Naive thymus-derived CD8-positive, alpha-beta T cell (primary cell): Measurements from ENCODE around the gene STK10. TPM values are rescaled to one million over a fixed set of nuclear protein-coding genes. Genes with fewer than 3 reads are reported as not detected.

Source experiments
- ATAC-seq, 2 donors: fragments of 150-1000 bp; cut with Tn5 transposase in 1 of 2; sonication (Bioruptor Pico), chemical (Tn5 transposase) in 1 of 2; 1 replicate in 1 of 2; 2 replicates in 1 of 2; pipeline ENCODE4 v1.10.0; 2021; ENCODE audit warnings: mild to moderate bottlenecking in 2 of 2, moderate library complexity in 2 of 2
- POLR2A ChIA-PET: fragments of 350-600 bp; sonication (Branson Sonifier 250); formaldehyde crosslinking; loops from one replicate; lab custom pipeline; 2021; ENCODE audit warnings: antibody characterized with exemption; lab: Charles Lee
- DNase-seq, 10 donors: peaks; one replicate each; pipeline versions ENCODE4 v3.0.0 to v3.0.0-alpha.2; 2020 to 2022
- H3K27ac Mint-ChIP-seq, 10 donors: one replicate each; pipeline ENCODE4 v1.8.0; 2020 to 2022; ENCODE audit warnings: mild to moderate bottlenecking in 10 of 10, mixed read lengths in 10 of 10, moderate library complexity in 4 of 10, inconsistent platforms in 1 of 10
- H3K27me3 Mint-ChIP-seq, 5 donors: one replicate each; pipeline ENCODE4 v1.8.0; 2021 to 2022; ENCODE audit warnings: mixed read lengths in 5 of 5
- H3K36me3 Mint-ChIP-seq, 3 donors: one replicate each; pipeline ENCODE4 v1.8.0; 2020 to 2022; ENCODE audit warnings: mixed read lengths in 3 of 3, mild to moderate bottlenecking in 2 of 3, inconsistent platforms in 1 of 3
- H3K4me1 Mint-ChIP-seq, 4 donors: one replicate each; pipeline ENCODE4 v1.8.0; 2021 to 2022; ENCODE audit warnings: mixed read lengths in 4 of 4
- H3K4me3 Mint-ChIP-seq, 10 donors: one replicate each; pipeline ENCODE4 v1.8.0; 2020 to 2022; ENCODE audit warnings: mild to moderate bottlenecking in 10 of 10, mixed read lengths in 10 of 10, moderate library complexity in 6 of 10, inconsistent platforms in 1 of 10
- H3K9me3 Mint-ChIP-seq, 9 donors: one replicate each; pipeline ENCODE4 v1.8.0; 2020 to 2022; ENCODE audit warnings: mixed read lengths in 9 of 9, mild to moderate bottlenecking in 3 of 9, inconsistent platforms in 1 of 9, moderate library complexity in 1 of 9
- polyA plus RNA-seq, 3 donors: library from polyadenylated mRNA; unstranded; fragments of 300-500 nt; fragmentation: Illumina TruSeq; gene quantifications; one replicate each; pipeline ENCODE4 v1.2.3, GENCODE V29; 2021
- total RNA-seq, 8 experiments: library from RNA in 2 of 8; stranded (reverse) in 2 of 8; gene quantifications; one replicate each; pipeline ENCODE4 v1.2.3 and lab custom pipeline; 2021 to 2026

STK10 gene
- total and polyA plus RNA-seq, 5 experiments from 2014 or later, result 44.6 to 360 (median 128) TPM

DNA sequence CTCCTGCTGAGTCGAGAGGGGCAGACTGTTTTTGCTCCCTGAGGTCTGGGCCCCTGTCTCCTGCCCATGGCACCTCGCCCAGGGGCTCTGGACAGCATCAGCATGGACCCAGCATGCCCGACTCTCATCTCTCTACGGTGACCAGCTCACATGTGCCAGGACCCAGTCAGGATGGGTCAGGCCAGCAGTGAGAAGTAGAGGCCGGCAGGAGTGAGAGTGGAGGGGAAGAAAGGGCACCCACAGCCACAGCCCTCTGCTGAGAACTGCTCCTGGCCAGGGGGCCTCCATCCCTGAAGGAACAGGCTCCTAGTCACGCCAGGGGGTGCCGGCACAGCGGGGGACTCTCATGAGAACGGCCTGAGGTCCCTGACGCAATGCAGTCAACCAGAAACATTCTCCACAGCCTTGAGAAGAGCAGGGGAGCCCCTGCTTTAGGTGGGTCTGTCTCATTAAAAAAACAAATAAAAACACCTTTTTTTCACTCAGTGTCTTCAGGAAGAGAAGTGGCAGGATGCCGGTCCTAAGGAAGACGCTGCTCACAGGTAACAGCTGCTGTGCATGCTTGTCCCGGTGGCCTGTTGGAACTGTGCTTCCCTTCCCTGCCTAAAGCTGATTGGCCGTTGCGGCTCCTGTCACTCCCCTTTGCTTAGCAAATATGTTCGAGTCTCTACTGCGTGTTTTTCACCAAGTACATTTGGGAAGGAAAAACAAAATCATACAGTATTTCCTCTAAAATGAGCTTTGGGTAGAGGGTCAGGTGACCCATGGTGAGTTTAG is 95.9 kb downstream of the STK10 start:
- H3K27ac Mint-ChIP-seq, result peak overlapping the region in 2 of 10 donors; percentile 40 to 49
- peaks cover 0 to 79% (median 5%) of the 10 kb centered on the region in 3 donors for H3K36me3 Mint-ChIP-seq
- peaks cover 0 to 14% (median 6%) of the 10 kb centered on the region in 4 donors for H3K4me1 Mint-ChIP-seq

DNA sequence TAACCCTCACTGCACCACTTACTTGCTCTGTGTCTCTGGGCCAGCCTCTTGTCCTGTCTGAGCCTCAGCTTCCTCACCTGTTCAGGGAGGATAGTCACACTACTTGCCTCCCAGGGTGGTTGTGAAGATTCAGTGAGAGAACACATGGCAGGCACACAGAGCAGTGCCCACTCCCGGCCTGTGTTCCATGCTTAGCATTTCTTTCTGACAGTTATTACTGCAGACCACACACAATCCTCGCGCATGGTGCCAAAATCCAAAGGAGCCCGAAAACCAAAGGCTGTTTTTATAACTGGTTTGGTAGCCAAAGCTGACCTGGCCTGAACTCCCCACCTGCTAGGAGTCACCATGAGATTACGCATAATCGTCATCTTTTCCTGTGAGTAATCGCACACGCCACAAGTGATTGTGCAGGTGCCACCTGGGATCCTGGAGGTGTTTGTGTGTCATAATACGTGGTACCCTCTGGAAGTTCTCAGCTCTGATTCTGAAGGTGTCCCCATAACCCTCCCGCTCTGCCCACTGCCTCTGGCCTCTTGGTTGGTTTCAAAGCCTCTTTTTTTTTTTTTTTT is 97.0 kb downstream of the STK10 start:
- Mint-ChIP-seq H3K9me3 (no peaks in the 10 kb centered on the region), H3K4me1 (peaks cover 0 to 14% (median 7%) of the 10 kb centered on the region in 4 donors), H3K27ac (peak overlapping the region in 7 of 10 donors; percentile 3 to 94 (median 70)), H3K4me3 (no peak overlapping the region), H3K27me3 (no peaks in the 10 kb centered on the region), H3K36me3 (peaks cover 0 to 72% (median 5%) of the 10 kb centered on the region in 3 donors)
- ATAC-seq, result no peak
- POLR2A ChIA-PET, result interaction anchor here (0.6 kb wide), 1 partner anchor 23 kb away, joined by 4 read pairs; no protein-coding TSS in a partner anchor
- no peak for DNase-seq

More for the DNA sequence above, 95.9 kb downstream of the STK10 start:
- Mint-ChIP-seq H3K9me3 (no peaks in the 10 kb centered on the region), H3K27me3 (no peaks in the 10 kb centered on the region), H3K4me3 (no peak overlapping the region)
- ATAC-seq (no peak), DNase-seq (no peak)
- POLR2A ChIA-PET, result interaction anchor here (0.6 to 1.1 kb wide), 2 partner anchors 21 to 95 kb away, joined by 3 read pairs; no protein-coding TSS in a partner anchor

DNA sequence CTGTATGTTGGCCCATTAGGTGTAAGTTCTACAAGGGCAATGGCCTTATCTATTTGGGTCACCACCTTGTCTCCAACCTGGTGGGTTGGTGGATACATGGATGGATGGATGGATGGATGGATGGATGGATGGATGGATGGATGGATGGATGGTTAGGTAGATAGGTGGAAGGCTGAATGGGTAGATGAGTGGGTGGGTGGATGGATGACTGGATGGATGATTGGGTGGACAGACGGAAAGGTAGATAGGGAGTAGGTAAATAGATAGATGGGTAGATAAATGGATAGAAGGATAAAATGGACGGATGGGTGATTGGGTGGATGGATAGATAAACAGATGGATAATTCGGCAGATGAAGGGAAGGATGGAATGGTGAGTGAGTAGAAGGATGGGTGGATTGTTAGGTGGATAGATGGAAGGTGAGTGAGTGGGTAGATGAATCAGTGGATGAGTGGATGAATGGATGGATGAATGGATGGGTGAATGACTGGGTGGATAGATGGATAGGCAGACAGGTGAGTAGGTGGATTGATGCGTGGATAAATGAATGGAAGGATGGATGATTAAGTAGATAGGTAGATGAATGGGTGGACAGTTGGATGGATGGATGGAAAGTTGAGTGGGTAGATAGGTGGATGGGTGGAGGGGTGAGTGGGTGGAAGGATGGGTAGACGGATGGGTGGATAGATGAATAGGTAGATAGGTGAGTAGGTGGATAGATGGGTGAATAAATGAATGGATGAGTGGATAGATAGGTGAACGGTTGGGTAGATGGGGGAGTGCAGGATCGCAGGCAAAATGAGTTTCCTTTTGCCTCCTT is 98.5 kb downstream of the STK10 start:
- POLR2A ChIA-PET, result interaction anchor here (0.9 kb wide), 1 partner anchor 19 kb away, joined by 4 read pairs; no protein-coding TSS in a partner anchor
- Mint-ChIP-seq H3K27ac (peak overlapping the region in 9 of 10 donors; percentile 31 to 94 (median 84)), H3K36me3 (peaks cover 0 to 69% (median 3%) of the 10 kb centered on the region in 3 donors), H3K4me3 (no peak overlapping the region), H3K9me3 (no peaks in the 10 kb centered on the region), H3K27me3 (no peaks in the 10 kb centered on the region), H3K4me1 (peaks cover 0 to 15% (median 7%) of the 10 kb centered on the region in 4 donors)
- DNase-seq (no peak), ATAC-seq (no peak)

DNA sequence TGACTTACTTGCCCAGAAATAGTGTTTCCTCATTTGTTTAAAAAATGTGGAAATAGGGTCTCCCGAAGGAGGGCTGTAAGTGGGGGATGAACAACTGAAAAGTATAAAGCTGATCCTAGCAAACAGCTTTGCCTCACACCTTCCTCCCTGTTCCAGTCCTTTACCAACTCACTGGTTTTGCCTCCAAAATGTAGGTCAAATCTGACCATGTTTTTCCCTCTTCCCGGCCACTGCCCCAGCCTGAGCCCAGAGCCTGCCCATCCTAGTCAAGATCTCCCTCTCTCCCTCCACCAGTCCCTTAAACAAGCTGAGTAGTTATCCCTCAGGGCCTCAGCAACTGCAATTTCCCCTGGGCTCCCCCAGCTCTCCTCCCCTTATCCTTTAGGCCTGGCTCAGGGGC is 99.2 kb downstream of the STK10 start:
- ATAC-seq (no peak), DNase-seq (no peak)
- Mint-ChIP-seq H3K9me3 (no peaks in the 10 kb centered on the region), H3K4me3 (peak overlapping the region in 2 of 10 donors; percentile 16 to 36), H3K4me1 (peaks cover 0 to 15% (median 7%) of the 10 kb centered on the region in 4 donors), H3K27ac (peak overlapping the region; percentile 5 to 94 (median 81)), H3K27me3 (no peaks in the 10 kb centered on the region), H3K36me3 (peaks cover 0 to 67% (median 3%) of the 10 kb centered on the region in 3 donors)
- POLR2A ChIA-PET, result no interaction called here

DNA sequence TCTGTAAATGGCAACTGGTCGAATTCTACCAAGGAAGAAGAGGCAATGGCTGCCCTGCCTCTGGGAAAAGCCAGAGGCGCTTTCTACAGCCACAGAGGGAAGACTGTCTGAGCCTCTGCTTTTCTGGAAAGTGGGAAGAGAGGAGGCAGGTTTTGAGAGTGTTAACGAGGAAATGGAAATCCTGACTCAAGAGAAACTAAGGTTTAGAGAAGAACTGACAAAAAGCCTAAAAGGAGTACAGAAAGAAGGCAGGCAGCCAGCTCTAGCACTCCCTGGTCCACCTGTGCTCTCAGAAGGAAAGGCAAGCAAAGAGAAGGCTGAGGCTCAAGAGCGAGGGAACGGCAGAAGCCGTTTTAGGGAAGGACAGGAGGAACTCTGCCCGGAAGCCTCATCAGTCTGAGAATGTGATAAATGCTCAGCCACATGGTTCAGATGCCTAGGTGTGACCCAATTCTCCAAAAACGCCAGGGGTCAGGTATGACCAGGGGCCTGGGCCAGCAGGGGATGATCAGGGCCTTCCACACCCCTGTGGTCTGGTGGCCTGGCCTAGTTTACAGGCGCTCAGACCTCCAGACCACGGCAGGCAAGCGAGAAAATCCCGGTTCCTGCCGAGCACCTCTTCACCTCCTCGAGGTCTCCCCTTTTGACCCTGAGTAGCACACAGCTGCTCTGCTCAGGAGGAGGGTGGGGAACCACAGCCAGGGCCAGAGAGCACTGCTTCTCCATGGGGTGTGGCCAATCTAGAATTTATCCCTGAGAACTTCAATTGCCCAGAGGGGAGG is 101.6 kb downstream of the STK10 start:
- H3K4me3 Mint-ChIP-seq, result peak overlapping the region in 1 of 10 donors; percentile 45
- DNase-seq, result no peak
- H3K9me3 Mint-ChIP-seq, result no peaks in the 10 kb centered on the region
- H3K27me3 Mint-ChIP-seq, result no peaks in the 10 kb centered on the region
- H3K36me3 Mint-ChIP-seq, result peaks cover 0 to 68% (median 2%) of the 10 kb centered on the region in 3 donors
- peak in 1 of 2 donors; percentile 21 for ATAC-seq
- POLR2A ChIA-PET, result interaction anchor here (0.7 kb wide), 1 partner anchor 137 kb away, joined by 3 read pairs; no protein-coding TSS in a partner anchor
- H3K27ac Mint-ChIP-seq, result peak overlapping the region in 9 of 10 donors; percentile 55 to 92 (median 67)
- peaks cover 0 to 16% (median 8%) of the 10 kb centered on the region in 4 donors for H3K4me1 Mint-ChIP-seq

DNA sequence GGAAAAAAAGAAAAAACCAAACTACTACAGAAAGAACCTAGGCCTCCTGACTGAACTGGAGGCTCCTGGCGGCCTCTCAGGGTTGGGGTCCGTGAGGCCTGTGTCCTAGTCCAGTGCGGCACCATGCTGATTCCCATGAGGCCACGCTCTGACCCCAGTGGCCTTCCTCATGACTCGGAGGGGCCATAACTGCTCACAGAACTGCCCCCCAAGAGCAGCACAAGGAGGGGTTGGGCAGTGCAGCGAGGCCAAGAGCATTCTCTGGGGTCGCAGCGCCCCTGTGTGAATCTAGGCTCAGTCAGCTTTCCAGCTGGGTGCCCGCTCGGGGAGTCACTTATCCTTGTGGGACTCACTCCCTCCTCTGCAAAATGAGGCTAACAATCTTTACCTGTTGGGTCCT is 102.3 kb downstream of the STK10 start:
- Mint-ChIP-seq H3K27ac (peak overlapping the region in 9 of 10 donors; percentile 52 to 92 (median 64)), H3K4me3 (no peak overlapping the region), H3K27me3 (no peaks in the 10 kb centered on the region), H3K36me3 (peaks cover 0 to 69% (median 2%) of the 10 kb centered on the region in 3 donors), H3K9me3 (no peaks in the 10 kb centered on the region), H3K4me1 (peaks cover 0 to 15% (median 7%) of the 10 kb centered on the region in 4 donors)
- DNase-seq (no peak), ATAC-seq (peak in 1 of 2 donors; percentile 18)
- POLR2A ChIA-PET, result no interaction called here

DNA sequence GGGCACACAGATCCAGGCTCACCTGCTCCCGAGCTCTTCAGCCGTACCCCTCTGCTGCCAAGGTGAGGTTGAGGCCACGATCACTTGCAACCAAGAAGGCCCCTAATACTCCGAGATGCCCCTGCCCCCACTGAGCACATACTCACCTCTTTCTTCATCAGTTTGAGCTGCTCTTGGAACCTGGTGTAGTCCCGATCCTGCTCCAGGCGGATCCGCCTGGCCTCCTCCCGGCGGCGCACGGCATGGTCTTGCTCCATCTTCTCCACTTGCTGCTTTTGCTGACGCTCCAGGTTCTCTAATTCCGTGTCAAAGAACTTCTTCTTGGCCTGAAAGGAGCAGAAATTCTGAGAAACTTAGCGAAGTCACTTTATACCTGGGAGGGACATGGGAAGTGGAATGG is 105.8 kb downstream of the STK10 start:
- H3K27ac Mint-ChIP-seq, result peak overlapping the region in 6 of 10 donors; percentile 35 to 86 (median 72)
- H3K27me3 Mint-ChIP-seq, result no peaks in the 10 kb centered on the region
- POLR2A ChIA-PET, result interaction anchor here (0.6 to 1.4 kb wide), 2 partner anchors 18 to 204 kb away, joined by 4 to 6 read pairs; no protein-coding TSS in a partner anchor

DNA sequence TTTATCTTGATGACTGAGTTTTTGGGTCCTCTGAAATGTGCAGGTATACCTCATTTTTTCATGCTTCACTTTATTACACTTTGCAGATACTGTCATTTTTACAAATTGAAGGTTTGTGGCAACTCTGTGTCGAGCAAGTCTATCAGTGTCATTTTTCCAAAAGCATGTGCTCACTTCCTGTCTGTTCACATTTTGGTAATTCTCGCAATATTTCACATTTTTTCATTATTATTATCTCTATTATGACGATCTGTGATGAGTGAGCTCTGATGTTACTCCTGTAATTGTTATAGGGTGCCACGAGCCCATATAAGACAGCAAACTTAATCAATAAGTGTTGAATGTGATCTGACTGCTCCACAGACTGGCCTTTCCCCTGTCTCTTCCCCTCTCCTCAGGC is 108.1 kb downstream of the STK10 start:
- no peak for DNase-seq
- H3K4me1 Mint-ChIP-seq, result peaks cover 17 to 21% (median 19%) of the 10 kb centered on the region in 4 donors
- ATAC-seq, result no peak
- H3K9me3 Mint-ChIP-seq, result peaks cover 0 to 2% (median 0%) of the 10 kb centered on the region in 9 donors
- peak overlapping the region in 7 of 10 donors; percentile 12 to 92 (median 69) for H3K27ac Mint-ChIP-seq
- H3K36me3 Mint-ChIP-seq, result peaks cover 19 to 89% (median 29%) of the 10 kb centered on the region in 3 donors
- H3K4me3 Mint-ChIP-seq, result no peak overlapping the region
- POLR2A ChIA-PET, result interaction anchor here (1.2 to 2.7 kb wide), 4 partner anchors 10 to 52 kb away, joined by 3 to 18 read pairs (median 6); no protein-coding TSS in a partner anchor
- no peaks in the 10 kb centered on the region for H3K27me3 Mint-ChIP-seq

More for the DNA sequence above, 105.8 kb downstream of the STK10 start:
- peaks cover 10 to 80% (median 14%) of the 10 kb centered on the region in 3 donors for H3K36me3 Mint-ChIP-seq
- no peaks in the 10 kb centered on the region for H3K9me3 Mint-ChIP-seq
- ATAC-seq (no peak), DNase-seq (no peak)
- peaks cover 18 to 20% (median 19%) of the 10 kb centered on the region in 4 donors for H3K4me1 Mint-ChIP-seq
- no peak overlapping the region for H3K4me3 Mint-ChIP-seq

DNA sequence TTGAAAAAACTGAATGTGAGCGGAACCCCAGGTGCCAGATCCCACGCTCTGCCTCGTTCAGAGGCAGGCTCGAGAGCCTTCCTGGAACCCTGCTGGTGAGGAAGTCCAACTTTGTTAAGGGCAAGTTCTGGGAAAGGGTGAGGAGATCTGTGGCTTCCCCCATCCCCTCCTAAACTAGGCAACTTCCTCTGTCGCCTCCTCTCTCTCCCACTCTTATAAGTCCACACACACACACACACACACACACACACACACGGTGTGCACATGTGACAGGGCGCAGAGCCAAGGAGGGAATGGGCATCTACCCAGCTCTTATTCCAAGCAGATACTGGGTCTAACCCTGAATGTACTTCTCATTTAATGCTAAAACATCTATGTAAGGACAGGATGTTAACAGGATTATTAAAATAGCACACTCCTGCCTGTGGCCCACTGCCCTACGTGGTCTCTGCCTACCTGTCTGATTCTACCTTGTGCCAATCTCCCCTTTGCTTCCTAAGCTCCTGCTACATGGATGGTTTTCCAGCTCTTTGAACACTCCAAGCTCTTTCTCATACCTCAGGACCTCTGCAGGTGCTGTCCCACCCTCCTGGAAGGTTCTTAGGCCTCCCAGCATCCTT is 109.2 kb downstream of the STK10 start:
- peaks cover 17 to 25% (median 19%) of the 10 kb centered on the region in 4 donors for H3K4me1 Mint-ChIP-seq
- peaks cover 0 to 2% (median 0%) of the 10 kb centered on the region in 9 donors for H3K9me3 Mint-ChIP-seq
- ATAC-seq (peak; percentile 23 to 24), DNase-seq (no peak)
- H3K4me3 Mint-ChIP-seq, result peak overlapping the region in 5 of 10 donors; percentile 2 to 68 (median 44)
- peak overlapping the region; percentile 58 to 95 (median 85) for H3K27ac Mint-ChIP-seq
- POLR2A ChIA-PET, result interaction anchor here (0.9 to 2.7 kb wide), 3 partner anchors 8 to 17 kb away, joined by 3 to 18 read pairs (median 6); no protein-coding TSS in a partner anchor
- H3K27me3 Mint-ChIP-seq, result no peaks in the 10 kb centered on the region
- peaks cover 19 to 94% (median 29%) of the 10 kb centered on the region in 3 donors for H3K36me3 Mint-ChIP-seq

DNA sequence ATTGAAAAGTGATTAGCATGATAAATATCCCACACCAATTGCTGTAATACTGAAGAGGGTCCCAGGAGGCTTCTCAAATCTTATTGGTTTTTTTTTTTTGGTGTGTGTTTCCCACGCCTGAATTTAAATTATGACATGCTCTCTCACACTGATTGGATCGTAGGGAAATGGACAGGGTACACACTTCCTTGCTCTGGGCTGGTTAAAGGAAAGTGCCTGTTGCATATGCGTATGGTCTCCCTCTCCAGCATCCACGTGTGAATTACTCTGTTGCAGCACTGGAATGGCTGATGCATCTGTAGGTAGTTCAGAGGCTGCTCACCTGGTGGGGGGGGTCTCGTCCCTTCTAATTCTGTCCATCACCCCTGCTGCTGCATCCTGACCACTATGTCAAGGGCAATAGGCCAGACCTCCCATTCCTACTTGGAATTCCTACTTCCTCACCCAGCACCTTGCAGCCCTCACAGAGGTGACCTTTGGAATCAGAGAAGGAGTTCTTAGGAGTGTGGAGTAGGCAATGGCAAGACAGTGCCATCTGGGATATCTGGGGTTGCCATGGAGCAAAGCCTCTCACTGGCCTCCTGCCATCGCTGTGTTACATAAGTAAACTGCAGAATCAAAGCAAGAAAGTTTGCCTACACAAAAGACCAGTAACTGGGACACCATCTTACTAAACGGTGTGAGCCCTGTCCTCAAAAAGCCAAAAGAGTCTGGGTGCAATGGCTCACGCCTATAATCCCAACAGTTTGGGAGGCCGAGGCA is 110.2 kb downstream of the STK10 start:
- H3K4me3 Mint-ChIP-seq, result peak overlapping the region in 1 of 10 donors; percentile 59
- POLR2A ChIA-PET, result interaction anchor here (2.7 kb wide), 1 partner anchor 11 kb away, joined by 18 read pairs; no protein-coding TSS in a partner anchor

More for the DNA sequence above, 110.2 kb downstream of the STK10 start:
- H3K27me3 Mint-ChIP-seq, result no peaks in the 10 kb centered on the region
- H3K4me1 Mint-ChIP-seq, result peaks cover 17 to 27% (median 19%) of the 10 kb centered on the region in 4 donors
- peaks cover 19 to 88% (median 29%) of the 10 kb centered on the region in 3 donors for H3K36me3 Mint-ChIP-seq
- peaks cover 0 to 2% (median 0%) of the 10 kb centered on the region in 9 donors for H3K9me3 Mint-ChIP-seq
- ATAC-seq (no peak), DNase-seq (no peak)
- H3K27ac Mint-ChIP-seq, result peak overlapping the region; percentile 52 to 92 (median 71)
